GM19324 (cell line): ENCODE data around the gene SLC12A7.

Experiments used
- ATAC-seq: cut with Tn5 transposase; IDR thresholded peaks from one replicate; pipeline ENCODE4 v1.9.1; 2021; ENCODE audit warnings: mild to moderate bottlenecking, moderate library complexity; ENCODE audit not compliant: unreplicated experiment, low FRiP score

The SLC12A7 gene

DNA sequence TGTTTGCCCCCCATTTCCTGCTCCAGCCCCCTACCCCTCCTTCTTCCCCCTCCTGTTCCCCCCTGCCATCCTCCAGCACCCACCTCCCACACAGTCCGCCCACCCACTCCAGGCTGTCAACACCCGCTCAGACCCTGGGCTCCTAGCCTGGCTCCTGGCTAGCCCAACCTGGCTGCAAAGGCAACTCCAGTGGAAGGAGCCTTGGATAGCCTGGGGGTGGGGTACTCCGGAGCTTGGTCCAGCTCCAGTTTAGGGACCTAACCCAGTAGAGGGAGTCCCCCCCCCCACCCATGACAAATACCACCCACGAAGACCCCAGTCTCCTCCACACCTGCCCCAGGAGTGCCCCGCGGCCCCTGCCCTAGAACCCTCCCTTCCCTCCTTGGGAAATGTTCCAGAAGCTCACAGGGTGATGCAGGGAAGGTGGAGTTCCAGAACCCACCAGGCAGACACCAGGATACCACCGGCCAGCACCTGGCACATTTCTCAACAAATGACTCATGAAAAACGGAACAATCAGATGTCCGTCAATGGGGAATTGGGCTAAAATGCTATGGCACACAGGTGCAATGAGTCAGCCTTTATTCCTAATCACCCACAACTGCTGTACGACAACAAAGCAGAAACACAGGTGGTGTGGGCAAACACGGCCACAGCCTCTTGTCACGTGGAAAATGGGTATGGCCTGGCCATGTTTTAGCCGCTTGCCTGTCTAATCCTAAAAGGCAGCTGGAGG lies 901 bp upstream of the SLC12A7 start:
- no peak for ATAC-seq

DNA sequence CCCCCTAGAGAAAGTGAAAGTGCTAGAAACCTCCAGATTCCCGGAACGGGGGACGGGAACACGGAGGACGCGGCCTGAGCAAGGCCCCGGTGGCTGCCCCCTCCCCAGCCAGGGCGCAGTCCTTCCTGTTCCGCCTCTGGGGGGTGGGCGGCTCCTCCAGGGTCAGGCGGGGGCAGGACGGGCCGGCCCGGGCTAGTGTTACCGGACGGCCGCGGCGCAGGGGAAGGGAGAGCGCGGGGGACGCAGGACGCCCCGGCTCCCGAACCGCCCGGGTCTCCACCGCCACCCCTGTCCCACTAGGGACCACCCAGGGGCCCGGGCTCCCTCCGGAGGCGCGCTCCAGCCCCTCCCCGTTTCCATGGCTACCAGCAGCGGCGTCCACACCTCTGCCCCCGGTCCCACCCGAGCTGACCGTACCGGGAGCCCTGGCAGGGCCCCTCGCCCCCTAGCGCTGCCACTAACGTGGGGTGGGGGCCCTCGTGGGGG lies 579 bp downstream of the SLC12A7 start:
- peak; percentile 29 for ATAC-seq

DNA sequence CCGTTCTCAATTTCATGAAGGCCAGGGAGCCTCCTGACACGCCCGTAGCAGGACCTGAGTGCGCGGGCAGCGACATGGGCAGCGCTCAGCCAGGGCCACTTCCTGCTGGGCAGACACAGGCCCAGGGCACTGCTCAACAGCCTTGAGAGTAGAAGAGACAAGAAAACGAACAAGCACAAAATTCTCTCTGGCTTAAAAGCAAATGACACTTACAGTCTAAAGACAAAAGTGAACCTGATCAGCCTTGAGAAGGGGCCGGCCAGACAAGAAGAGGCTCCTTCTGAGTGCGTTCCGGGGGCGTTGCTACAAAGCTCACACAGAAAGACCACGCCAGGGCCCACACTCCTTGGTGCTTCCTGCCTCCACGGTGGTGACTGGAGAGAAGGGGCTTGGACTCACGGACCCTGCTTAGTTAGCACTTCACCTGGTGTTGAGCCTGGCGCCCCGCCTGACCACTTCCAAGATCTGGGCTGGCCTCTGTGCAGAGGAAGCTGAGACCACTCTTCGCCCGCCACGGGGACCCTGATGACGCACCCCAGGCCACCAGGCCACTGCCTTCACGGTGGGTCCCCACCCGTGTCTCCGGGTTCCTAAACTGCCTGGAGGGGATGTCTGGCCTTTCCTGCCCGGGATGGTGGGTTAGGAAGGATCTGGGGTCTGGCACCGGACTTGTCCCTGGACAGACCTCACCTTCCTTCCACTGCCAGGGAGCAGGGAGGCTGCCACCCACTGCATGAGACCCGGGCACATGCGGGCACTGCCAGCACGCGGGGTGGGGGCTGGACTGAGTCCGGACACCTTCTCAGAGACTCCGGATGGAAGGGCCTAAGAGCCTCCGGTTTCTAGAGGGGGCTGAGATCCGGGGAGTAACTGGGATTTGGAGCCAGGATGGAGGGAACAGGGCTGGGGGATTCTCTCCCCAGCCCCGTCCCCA lies 1.3 kb downstream of the SLC12A7 start:
- no peak for ATAC-seq

DNA sequence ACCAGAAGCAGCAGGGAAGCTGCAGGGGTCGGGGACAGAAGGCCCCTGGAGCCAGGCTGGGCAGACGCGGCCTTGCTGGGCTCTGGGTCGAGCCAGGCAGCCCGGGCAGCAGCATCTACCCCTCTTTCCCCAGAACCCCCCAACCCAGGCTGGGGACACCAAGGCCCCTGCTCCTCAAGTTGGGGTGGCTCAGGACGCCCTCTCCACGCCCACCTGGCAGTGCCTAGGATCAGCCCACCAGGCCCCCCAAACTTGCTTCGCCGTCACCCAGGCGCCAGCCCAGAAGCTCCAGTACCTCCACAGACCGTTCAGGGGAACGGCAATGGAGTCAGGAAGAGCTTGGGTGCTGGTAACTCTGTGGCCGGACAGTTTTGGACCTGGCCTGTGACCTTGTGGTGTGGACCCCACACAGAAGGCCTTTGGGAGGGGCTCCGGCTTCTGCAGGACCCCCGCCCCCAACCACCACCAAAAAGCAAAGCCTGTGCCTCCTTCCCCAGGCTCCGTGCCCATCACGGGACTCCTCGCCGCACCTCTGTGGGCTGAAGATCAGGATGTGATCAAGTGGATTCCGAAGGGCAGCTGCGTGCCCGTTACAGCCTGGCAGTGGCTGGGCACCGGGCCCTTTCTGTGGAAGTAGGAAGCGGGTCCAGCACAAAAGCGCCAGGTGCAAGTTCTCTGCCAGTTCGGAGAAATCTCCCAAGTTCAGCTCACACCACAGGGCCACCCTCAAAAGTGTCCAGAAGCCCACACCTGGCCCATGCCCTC lies 2.1 kb downstream of the SLC12A7 start:
- no peak for ATAC-seq

DNA sequence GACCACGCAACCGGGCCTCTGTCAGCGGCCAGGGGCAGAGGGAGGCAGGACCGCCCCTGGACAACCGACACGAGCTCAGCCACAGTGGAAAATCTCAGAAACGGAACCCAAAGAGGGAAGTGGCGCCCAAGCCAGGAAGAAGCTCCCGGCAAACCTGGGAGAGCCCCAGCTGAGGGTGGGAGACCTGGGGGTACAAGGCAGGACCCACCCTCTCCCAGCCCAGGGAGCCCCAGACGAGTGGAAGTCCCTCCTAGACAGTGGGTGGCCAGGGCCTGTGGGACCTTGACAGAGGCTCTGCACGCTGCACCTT lies 3.0 kb downstream of the SLC12A7 start:
- ATAC-seq = no peak

DNA sequence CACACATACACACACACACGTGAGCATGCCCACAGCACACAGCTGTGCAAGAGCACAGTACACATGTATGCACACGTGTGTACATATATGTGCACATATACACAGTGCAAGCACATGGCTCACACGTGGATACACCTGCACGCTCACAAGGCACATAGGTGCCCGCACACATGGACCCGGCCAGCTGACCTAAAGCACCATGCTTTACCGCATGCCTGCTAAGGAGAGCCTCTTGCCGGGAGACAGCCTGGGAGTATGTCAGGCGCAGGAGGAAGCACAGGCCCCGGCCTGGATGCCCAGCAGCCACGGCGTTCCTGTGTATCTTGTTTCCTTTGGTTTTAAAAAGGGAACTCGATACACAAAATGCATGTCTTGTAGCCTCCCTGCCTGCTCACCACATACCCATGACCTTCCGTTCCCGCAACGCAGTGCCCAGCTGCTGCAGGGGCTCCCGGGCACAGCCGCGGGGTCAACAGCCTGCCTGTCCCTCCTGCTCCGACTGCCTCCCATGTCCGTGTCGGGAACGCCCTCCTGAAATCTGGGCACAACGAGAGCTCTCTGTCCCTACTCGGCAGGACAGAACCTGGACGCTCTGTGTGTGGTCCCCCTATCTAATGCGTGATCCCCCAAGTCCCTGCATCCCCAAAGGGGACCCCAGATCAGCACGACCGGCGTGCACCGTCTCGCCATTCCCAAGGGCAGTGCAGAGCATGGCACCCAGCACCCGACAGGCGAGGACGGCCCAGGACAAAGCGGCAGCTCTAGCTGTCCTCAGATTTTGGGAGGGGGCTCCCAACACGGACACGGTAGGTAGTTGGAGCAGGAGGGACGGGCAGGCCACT lies 3.6 kb downstream of the SLC12A7 start:
- ATAC-seq = no peak

DNA sequence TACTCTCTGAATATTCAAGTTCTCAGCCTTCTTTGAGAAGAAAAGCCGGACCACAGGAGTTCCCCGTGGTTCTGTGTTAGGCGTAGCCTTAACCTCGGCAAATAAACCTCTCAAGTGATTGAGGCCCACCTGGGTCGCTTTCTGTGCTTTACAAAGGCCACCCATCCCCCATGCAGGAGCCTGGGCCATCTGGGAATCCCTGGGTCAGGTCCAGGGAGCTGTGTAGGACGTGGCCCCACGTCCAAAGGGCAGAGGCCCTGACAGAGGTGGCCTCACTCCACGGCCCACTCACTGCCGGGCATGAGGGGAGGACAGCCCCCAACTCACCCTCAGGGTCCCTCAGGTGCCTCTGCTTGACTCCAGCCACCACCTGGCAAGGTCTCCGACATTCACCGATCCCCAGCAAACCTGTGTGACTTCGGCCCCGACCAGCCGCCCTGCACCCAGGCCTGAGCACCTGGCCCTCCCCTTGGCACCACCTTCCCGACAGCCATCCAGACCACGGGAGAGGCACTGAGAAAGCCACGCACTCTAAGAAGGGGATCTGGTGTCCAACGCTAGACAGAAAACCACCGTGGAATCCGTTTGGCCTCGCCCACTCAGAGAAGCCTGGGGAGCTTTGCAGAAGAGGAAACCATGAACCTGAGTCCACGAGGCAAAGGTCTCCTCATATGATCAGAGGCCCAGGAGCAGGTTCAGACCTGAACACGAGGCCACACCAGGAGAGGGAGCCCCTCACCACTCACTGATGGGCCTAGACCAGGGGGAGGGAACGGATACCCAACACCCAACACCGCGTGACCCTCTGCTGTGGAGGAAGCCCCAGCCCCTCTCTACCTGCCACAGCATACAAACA lies 4.5 kb downstream of the SLC12A7 start:
- ATAC-seq = no peak

DNA sequence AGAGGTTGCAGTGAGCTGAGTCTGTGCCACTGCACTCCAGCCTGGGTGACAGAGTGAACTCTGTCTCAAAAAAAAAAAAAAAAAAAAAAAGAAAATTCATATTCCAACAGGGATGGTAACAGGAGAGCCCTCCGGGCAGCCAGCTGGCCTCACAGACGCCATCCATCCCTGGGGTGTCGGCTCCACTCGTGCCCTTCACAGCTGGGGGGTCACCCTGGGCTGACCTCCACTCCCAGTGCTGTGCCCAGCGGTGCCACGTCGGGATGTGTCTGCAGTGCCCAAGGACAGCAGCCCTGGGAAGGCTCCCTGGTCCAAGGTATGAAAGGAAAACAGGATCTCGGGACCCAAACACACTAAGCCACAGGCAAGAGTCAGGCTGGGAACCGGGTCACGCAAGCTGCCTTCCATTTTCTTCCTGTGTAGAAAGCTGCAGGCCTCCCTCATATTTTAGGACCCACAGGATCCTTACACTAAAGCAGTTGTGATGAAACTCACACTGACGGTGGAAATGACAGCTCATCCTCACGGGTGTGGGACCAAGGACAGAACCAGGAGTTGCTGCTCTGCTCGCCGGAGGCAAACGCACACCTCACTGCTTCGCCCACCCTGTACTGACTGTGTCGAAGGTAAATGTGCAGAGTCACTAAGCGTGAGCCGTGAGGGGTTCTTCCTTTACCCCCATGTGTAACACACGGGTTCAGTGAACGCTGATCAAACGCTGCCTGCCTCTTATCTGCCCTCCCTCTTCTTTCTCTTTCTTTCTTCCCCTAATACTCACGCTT lies 5.3 kb downstream of the SLC12A7 start:
- ATAC-seq = no peak

DNA sequence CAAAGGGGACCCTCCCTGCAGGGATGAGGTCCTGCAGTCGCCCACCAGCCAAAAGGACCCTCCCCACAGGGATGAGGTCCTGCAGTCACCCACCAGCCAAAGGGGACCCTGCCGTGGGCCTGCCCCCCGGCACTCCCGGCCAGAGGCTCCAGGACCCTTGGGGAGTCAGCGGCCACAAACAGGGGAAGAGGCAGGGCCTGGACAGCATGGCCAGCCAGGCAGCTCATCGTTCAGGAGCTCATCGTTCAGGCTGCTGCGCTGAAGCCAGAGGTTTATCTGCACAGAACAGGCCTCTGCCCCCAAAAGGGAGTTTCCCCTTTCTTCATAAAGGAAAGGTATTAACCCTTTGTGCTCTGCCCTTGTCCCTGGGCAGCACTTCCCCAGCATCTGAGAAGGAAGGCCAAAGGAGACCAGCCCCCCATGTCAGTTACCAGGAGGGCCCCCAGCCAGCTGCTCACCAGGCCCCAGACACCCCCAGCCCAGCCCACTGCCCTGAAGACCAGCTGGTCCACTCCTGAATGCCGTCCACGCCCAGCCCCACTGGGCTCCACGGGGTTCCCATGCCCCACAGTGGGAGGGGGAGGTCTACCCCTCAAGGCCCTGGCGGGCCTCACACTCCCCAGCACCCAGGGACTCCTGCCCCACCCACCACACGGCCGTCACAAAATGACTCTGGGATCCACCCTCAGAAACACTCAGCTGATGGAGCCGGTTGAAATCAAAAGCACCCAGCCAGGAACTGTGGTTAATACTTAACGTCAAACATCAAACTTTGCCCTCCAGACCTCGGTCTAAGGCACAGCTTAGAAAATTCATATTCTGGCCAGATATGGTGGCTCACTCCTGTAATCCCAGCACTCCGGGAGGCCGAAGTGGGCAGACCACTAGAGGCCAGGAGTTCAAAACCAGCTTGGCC lies 6.3 kb downstream of the SLC12A7 start:
- peak; percentile 51 for ATAC-seq

DNA sequence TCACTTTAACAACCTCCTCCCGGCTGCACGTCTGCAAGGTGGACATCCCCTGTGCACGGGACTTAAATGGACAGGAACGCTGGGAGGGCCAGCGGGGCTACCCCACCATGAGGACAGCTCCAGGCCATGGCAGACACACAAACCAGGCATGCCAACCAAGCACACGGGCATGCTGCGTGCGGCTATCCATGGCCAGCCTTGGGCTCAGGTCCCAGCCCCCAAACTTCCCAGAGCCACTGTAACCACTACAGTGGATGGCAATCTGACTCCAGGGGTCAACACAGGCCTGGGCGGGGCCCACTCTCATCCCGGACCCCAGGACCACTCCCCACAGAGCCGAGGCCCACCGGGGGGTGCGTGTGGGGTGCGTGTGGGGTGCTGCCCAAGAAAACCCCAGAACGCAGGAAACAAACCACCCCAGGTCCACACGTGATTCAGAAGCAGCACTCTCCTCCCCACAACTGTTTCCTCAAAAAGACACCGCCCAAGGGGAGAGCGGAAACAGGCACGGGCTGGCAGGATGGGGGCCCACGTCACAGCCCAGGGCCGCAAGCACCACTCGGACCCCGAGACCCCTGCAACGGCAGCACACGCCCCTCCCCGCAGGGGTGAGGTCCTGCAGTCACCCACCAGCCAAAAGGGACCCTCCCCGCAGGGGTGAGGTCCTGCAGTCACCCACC lies 7.4 kb downstream of the SLC12A7 start:
- ATAC-seq = no peak

DNA sequence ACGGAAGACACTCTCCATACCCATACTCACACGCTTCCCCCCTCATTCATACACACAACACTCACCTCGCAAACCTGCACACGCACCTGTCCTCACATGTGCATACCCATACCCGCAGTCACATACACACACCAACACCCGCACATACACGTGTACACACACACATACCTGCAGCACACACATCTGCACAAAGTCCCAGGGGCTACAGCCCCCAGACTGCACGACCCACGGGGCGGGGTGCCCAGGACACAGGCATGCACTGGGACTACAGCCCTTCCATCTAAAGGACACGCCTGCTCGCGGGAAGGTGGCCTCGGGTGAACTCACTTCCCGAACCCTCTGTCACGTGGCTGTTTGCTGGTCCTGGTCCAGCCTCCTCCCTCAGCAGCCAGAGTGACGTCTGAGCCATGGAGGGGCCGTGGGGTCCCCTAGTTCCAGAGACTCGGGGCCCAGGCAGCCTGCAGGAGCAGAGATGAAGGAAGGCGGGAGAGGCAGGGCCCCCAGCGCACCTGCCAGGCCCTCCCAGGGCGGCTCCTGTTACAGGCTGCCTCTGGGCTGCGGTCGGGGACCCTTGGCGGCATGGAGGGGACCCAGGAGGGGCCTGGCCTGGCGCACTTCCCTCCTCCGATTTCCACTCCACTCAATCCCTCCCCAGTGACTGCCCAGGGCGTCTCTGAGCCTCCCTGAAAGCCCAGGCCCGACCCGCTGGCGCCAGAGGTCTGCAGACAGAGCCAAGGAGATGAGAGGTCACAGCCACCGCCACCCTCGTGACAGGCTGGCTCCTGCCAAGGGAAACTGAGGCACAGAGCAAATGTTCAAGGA lies 8.1 kb downstream of the SLC12A7 start:
- no peak for ATAC-seq

DNA sequence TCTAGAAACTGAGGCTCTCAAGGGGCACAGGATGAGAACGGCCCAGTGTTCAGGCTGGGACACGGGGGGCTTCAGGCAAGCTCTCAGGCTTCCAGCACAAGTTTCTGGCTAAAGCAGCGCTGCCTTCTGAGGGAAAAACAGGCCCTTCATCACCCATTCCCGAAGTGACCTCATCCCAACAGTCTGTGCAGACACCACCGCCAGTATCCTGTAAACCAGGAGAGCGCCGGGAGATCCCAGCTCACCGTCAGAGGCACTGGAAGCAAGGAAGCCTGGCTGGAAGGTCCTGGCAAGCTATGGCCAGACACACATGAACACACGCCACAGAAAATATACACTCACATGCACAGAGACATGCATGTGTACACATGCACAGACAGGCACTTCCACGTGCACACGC lies 8.8 kb downstream of the SLC12A7 start:
- ATAC-seq = no peak

DNA sequence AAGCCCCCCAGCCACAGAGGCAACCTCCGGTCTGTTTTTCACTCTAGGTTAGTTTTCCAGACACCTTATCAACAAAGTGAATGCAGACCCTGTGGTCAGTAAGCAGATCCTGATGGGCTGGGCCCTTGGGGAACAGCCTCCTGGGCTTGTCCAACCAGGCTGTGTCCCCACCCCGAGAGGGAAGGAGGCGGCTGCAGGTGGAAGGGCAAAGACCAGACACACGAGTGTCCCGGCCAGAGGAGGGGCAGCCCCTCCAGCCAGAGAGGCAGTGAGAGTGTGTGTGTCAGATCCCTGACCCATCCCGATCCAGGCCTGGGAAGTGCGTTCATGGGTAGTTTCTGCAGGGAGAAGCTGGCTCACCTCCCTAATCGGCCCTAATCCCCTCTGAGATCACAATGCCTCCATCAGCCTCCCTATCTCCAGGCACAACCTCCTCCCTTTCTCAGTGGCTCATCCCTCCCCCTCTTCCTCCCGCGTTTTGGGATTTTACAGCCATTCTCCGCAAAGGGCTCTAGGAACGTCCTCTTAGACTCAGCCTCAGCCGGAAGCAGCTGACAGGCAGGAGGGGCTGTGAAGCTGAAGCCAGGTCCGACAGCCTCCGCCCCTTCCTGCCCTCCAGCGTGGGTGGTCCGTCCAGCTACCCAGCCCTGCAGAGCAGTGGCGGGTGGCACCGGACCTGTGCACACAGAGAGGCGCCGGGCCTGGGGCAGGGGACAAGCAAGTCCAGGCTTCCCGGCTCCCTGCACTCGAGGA lies 9.7 kb downstream of the SLC12A7 start:
- no peak for ATAC-seq

DNA sequence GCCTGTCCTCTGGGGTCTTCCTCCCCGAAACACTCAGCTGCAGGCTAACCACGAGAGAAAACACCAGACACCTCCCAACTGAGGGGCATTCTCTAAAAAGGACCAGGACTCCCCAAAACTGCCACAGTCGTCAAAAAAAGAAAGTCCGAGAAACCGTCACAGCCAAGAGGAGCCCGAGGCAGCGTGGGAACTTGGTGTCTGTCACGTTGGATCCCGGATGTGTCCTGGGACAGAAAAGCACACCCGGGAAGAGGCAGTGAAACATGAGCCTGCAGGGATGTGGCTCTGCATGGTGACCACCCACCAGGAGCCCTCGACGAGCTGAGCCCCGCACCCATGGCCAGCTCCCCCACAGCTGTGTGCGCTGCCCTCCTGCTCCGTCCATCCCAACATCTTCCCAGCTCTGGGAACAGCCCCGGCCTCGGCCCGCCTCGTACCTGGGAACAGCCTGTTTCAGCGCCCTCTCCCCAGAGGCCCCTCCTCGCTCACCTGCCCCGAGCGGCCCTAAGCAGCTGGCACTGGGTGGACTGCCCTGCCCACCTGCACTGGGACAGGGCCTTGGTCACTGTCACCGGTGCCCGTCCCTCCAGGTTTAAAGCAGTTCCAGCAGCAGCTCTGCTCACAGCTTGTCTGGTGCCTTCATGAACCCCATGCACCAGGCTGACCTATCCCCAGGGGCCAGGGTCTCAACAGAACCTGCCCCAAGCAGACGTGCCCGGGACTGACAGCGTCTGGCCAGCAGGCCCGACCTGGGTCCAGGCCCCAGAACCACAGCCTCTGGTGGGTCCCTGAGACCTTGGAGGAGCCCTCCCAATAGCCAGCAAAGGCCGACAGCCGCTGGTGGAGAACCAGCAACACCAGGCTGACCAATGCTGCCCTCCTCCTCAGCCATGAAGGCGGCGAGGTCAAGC lies 10.9 kb downstream of the SLC12A7 start:
- ATAC-seq = no peak
